HG03139 (cell line): ENCODE data around the gene KIAA1217.

Source experiments
- ATAC-seq: cut with Tn5 transposase; IDR thresholded peaks from one replicate; pipeline ENCODE4 v1.9.1; 2021; ENCODE audit not compliant: unreplicated experiment

Gene KIAA1217

DNA sequence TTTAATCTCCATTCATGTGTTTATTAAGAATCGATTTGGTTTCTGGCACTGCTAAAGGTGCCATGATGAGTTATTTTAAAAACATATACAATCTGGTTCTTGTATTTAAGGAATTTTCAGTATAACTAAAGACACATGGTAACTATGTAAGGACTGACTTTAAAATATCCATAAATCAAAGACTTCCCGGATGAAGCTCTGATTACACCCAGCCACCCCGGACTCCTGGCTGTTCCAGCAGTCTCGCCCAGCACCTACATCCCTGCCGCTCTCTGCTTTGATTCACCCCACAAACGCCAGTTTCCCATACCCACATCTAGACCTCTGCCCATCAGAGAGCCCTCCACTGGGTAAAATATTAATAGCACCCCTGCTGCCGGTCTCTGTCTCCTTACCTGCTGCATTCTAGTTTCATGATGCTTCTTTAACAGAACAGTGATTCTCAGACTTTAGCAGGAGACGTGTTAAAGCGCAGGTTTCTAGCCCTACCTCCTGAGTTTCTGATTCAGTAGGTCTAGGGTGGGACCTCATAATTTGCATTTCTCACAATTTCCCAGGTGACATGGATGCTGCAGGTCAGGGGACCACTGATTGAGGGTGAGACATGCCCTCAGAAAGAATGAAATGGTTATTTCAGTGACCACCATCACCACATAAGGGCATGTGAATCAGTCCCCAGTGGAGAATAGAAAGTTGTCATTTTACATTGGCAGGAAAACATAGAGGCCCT lies 185.7 kb downstream of the KIAA1217 start:
- ATAC-seq, result peak; percentile 42

DNA sequence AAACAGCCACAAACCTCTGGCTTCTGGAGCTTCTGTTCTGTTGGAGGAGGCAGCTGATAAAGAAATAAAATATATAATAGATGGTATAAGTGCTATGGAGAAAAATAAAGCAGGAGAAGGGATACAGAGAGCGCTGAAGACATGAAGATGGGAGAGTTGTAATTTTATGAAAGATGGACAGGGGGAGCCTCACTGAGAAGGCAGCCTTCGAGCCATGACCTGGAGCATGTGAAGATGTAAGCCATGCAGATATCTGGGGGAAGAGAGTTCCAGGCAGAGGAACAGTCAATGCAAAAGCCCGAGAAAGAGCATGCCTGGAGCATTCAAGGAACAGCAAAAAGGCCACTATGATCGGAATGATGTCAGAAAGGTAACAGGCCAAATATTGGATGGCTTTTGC lies 187.5 kb downstream of the KIAA1217 start:
- ATAC-seq, result no peak

DNA sequence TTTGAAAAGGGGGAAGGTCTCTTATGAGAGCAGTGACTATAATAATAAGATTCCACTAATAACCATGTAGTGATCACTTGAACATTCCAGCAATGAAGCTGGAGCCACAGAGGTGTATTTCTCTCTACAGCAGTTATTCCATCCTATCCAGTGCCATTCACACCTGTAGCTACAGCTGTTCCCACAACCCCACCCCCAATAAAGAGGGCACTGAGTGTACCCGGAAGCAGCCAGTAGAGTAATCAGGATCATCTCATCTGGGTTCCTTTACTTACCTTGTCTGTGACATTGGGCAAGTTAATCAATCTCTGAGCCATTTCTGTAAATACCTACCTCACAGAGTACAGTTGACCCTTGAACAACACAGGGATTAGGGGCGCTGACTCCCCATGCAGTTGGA lies 188.7 kb downstream of the KIAA1217 start:
- ATAC-seq, result no peak

DNA sequence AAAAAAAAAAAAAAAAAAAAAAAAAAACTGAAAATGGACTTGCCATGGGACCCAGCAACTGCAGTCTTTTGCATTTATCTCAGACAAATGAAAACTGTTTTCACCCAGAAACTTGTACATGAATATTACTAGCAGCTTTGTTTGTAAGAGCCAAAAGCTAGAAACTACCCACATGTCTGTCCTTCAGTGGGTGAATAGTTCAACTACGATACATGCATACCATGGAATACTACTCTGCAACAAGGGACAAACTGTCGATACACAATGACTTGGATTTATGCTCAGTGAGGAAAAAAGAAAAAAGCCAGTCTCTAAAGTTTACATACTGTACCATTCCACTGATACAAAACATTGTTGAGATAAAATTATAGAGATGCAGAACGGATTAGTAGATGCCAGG lies 195.6 kb downstream of the KIAA1217 start:
- no peak for ATAC-seq

DNA sequence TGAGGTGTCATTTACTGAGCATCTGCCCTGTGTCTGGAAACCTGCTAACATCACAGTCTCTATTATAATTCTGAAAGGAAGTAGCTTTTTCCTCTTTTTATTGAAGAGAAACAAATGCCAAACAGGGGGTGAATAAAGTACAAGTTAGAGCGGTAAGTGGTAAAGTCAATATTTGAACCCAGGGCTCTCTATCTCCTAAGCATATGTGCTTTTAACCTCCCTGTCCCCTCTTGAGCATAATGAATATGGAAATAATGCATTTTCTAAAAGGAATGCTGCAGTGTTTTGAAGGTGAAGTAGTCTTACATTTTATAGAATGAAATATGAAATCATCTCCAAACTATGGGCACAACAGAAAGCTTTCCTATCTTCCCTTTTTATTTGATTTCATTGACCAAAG lies 196.7 kb downstream of the KIAA1217 start:
- no peak for ATAC-seq

DNA sequence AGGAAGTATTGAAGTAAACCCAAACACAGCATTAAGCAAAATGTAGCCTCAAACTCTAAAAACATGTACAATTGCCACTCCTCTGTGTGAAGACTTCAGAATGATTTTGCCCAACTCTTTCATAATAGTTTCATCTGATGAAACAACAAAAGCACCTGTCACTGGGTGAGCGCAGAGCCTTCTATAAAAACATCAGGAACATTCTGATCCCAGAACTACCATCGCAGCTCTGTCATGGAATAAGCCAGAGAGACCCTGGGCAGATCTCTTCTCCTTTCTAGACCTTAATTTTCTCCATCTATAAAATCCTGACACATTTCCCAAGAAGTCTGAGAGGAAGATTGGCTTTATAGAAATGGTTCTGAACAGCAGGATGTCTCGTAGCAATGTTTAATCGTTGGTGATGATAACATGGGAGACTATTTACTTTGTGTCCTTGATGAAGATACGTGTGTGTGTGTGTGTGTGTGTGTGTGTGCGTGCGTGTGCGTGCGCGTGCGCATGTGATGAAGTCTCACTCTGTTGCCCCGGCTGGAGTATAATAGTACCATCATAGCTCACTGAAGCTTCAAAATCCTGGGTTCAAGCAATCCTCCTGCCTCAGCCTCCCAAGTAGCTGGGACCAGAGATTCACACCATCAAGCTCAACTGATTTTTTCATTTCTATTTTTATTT lies 198.0 kb downstream of the KIAA1217 start:
- no peak for ATAC-seq

DNA sequence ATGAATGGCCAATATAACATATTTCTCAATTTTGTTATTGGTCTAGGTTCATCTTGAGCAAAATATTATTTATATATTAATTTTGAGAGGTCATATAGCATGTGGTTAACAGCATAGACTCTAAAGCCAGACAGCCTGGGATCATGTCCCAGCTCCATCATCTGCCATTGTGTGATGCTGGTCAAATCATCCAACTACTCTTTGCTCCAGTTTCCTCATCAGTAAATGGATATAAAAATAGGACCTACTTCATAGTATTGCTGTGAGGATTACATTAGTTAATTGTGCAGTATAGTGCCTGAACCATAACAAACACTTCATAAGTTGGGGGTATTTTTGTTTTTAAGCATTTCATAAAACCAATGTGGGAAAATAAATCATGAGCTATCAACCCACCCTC lies 199.0 kb downstream of the KIAA1217 start:
- no peak for ATAC-seq

DNA sequence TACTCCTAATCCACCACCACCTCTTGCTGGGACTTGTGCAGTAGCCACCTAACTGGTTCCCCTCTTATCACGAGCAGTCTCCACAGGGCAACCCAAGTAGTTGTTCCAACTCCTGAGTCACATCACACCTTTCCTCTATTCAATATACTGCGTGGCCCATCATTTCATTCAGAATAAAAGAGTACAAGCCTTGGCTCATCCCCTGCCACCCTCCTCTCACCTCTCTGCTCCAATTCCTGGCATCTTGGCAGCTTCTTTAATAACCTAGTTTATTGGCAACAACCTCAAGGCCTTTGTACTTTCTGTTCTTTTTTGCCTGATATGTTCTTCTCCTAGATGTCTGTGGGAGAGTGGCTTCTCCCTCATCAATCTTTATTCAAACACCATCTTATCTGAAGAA lies 199.4 kb downstream of the KIAA1217 start:
- no peak for ATAC-seq

DNA sequence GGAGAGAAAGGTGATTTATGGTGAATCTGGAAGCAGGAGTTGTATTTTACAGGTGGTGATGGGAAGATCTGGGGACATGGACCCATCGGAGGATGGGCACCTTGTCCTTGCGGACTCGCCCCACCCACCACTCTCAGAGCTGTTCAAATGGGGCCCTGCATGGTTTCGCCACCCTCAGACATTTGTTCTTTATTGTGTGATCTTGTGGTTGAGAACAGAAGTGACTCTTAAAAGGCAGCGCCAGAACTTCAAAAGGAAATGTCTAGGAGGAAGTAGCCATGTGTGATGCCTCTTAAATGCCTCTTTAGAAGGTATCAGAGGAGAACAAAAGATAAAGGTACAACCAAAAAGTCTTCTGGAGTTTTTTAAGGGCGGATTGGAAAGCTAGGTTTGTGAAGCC lies 205.7 kb downstream of the KIAA1217 start:
- no peak for ATAC-seq

DNA sequence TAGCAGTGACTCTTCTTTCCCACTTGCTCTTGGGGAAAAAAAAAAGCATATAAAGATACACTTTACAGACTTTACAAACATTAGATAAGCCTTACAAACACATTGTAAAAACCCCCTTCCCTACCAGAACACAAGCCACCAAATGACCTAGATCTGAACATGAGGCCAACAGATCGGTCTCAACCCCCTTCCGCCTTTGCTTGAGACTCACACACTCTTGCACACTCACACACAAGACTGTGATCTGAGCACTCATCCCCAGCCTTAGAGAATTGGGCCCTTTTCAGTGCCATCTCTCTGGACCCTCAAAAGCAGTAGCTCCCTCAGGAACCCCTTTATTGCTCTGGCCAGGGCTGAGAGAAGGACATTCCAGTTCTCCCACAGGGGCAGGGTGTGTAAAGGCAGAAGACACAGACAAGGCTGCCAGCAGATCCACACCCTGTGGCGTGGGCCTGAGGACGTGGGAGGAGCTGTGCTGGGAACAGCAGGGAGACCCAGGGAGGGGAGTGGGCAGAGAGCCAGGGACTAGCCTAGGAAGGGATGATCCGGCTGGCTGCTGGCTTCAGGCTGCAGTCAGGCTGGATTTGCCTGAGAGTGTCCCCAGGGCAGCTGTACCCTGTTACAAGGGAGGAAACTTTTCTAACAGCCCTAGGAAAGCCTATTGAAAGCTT lies 206.7 kb downstream of the KIAA1217 start:
- no peak for ATAC-seq

DNA sequence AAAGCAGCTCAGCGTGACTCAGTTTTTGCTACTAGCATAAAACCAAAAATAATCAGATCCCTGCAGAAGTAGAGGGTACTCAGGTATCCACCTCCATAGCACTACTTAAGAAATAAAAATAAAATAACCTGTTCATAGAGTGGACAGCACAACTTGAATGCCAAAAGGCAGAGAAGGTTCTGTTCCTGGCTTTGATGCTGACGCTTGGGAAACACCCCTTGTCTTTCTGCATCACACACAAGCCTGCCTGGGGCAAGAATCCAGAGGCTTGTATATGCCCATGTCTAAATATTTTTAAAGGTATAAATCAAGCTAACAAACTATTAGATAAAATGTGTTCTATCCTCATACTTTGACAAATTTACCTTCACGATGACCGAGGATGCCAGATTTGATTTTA lies 207.3 kb downstream of the KIAA1217 start:
- ATAC-seq, result no peak

DNA sequence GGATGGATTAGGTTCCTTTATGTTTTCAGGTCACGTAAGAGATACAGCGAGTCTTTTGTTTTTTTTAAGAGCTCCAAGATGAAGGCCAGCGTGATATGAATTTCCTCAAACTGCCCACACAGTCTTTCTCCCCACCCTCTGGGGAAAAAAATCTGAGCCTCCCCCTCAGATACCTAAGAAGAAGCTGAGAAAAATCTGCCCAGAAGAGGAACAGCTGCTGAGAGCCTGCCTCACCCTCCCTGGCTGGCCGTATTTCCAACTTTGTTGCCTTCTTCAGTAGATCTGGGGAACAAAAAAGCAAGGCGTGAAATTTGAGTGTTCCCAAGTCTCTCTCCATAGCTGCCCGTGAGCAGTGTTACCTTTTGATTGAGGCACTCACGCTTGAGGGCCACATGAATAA lies 208.1 kb downstream of the KIAA1217 start:
- ATAC-seq, result no peak

DNA sequence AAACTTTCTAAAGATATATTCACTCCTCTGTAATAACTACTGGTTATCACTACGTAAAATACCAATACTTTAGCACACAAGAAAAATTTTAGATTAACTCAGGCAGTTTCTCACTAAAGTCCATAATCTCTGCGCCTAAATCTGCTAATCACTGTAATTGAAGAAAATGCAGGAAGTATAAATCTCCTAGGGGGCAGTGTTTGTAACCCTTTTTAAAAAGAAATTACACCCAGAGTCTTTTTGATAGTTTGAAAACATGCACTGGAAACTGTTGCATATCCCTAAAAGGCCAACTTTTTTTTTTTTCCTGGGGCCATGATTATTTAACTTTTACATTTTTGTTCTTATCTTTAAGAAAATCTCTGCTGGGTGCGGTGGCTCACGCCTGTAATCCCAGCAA lies 209.6 kb downstream of the KIAA1217 start:
- ATAC-seq, result no peak

DNA sequence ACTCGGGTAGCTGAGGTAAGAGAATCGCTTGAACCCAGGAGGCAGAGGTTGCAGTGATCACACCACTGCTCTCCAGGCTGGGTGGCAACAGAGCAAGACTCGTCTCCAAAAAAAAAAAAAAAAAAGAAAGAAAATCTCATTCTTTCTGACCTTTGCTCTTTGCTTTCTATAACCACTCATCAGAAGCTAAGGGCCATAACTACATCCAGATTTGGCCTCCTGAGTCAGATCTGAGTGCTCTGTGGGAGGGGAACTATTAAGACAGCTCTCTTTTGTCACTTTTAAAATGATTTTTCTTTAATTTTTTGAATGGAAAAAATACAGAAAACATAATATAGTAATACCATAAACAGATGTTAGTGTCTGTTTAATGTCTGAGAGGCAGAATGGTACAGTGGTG lies 210.1 kb downstream of the KIAA1217 start:
- no peak for ATAC-seq

DNA sequence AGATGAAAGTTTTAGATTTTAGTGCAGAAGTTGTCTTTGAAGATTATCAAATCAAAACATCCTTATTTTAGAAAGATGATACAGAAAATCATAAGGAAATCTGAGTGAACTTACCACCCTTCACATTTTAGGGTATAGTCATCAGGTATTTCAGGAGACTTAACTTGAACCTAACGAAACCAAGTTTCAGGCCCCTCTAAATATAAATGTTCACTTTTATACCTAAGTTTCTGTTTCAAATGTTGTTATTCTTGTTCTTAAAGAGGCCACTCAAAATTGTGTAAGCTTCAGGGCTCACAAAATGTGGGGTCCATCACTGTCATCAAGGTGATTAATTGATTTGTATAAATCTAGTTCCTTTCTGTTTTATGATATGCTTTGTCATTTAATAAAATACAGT lies 216.2 kb downstream of the KIAA1217 start:
- no peak for ATAC-seq

DNA sequence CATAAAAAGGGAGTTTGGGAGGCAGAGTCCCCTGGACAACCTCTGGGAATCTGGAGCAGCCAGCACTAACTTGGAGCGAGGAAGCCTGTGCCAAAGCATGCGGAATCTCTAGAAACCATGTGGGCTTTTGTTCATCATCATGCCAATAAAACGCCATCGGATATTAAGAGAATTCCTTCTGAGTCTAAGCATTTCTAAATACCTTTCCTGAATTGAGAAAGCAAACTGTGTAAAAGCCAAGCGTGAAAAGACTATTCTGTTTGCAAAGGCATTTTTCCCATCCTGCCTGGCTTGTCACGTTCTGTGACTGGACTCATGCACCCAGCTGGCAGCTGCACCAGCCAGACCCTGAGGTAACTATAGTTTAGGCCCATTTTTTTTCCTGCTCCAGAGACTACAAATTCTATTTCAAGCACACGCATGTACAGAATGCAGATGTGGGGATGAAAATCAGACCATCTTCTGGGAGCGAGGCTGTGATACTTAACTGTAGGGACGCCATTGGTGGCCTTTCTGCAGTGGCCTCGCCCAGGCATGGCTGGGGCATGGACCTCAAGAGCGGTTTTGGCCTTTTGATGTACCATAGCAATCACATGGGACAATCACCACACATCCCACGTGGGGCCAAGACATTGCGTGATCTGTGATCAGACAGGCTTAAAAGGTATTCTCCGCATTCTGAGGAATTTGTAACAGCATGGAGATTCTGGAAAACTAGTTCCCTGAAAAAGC lies 218.9 kb downstream of the KIAA1217 start:
- no peak for ATAC-seq

DNA sequence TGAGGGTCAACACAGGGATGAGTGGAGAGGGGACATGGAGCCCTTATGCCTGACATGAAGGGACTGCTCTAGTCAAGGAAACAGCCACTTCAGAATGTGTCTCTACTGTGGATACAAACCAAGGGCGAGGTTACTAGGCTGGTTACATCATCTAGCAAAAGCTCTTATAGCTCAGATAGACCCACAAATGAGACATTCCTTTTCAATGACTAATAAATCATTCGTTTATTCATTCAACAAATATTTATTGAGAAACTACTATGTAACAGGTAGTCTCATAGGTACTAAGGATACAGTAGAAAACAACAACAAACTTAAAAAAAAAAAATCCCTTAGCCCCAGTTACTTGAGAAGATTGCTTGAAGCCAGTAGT lies 219.5 kb downstream of the KIAA1217 start:
- ATAC-seq, result no peak

DNA sequence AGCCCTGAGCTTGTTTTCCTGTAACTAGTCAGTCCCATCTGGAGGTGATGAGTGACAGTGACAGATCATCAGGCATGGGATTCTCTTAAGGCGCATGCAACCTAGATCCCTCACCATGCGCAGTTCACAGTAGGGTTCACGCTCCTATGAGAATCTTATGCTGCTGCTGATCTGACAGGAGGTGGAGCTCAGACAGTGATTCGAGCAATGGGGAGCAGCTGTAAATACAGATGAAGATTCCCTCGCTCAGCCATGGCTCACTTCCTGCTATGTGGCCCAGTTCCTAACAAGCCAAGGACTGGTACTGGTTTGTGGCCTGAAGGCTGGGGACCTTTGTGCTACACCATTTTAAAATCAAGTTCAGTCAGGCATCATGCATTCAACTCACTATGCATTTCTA lies 221.7 kb downstream of the KIAA1217 start:
- ATAC-seq, result no peak

DNA sequence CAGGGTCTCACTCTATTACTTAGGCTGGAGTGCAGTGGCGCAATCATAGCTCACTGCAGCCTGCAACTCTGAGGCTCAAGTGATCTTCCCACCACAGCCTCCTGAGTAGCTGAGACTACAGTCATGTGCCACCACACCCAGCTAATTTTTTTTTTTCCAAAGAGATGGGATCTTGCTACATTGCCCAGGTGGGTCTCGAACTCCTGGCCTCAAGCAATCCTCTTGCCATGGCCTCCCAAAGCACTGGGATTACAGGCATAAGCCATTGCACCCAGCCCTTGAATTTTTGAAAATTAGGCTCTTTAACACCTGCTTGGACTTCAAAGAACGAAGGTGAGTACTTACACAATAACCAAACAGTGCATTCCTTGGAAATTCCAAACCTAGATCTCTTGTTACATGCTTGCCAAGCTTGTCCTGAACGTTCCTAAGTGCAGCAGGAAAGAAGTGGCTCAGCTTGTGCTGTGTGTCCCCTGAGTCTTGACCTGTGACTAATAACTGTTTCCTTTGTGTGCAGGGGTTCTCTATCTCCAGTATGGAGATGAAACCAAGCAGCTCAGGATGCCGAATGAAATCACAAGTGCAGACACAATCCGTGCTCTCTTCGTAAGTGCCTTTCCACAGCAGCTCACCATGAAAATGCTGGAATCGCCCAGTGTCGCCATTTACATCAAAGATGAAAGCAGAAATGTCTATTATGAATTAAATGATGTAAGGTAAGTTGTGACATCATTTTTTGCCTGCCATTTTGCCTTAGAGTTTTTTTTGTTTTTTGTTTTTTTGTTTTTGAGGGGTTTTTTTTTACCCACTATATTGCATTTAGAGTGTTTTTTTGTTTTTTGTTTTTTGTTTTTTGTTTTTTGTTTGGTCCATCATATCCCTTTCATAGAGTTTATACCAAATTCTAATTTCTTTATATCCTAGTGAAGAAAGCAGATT lies 223.8 kb downstream of the KIAA1217 start:
- ATAC-seq, result no peak

DNA sequence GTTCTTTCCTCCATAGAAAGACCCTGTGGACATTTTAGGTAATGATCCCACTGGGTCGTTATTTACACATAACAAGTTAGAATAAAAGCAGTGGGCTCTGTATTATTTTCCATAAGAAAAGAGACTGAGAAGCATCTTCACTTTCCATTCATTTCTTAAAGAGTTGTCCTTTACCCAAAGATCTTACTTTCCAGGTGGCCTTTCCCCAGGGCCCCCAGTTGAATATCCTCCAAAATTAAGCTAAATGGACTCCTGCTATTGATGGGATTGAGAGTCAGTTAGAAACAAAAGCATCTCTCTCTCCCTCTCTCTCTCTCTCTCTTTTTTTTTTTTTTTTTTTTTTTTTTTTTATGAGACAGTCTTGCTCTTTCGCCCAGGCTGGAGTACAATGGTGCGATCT lies 224.8 kb downstream of the KIAA1217 start:
- ATAC-seq, result no peak

DNA sequence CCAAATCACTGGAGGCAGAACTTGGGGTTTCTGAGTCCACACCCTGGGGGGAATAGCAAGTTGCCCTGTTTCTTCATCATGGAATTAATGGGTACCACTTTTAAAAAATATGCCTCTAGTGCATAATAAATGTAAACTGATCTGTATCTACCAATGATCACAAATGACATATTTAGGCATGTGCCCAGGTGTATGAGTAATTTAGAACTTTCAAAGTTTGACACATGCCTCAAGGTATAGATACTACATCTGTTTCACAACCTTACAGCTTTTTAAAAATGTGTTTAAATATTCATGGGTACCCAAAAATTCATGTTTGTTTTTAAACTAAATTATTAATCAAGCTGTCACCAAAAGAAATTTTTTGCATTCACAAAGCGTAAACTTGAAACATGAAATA lies 226.0 kb downstream of the KIAA1217 start:
- no peak for ATAC-seq
